ENCODE results near the gene MISP3. TPM values are rescaled to one million over a fixed set of nuclear protein-coding genes. Genes with fewer than 3 reads are reported as not detected.

MISP3 gene
- total RNA-seq, 1 experiment from 2014 or later: 0.81 TPM

Other genes starting within 250 kb of the MISP3 start
- 1.3 and 2.3 TPM in 2 replicates for gene NANOS3, start 195.7 kb upstream of the MISP3 start, total RNA-seq (2014; rRNA removed; shearing (Covaris generic))
- 10.0 and 11.7 TPM in 2 replicates for gene BRME1, start 166.7 kb upstream of the MISP3 start, total RNA-seq (2014; rRNA removed; shearing (Covaris generic))
- 10.8 and 15.3 TPM in 2 replicates for gene CC2D1A, start 166.6 kb upstream of the MISP3 start, total RNA-seq (2014; rRNA removed; shearing (Covaris generic))
- 0.08 TPM in 1 of 2 replicates, not detected in the other for gene PODNL1, start 134.4 kb upstream of the MISP3 start, total RNA-seq (2014; rRNA removed; shearing (Covaris generic))
- gene DCAF15, start 120.3 kb upstream of the MISP3 start, total RNA-seq (2014; rRNA removed; shearing (Covaris generic)): 37.4 and 39.1 TPM in 2 replicates
- 3.9 and 4.4 TPM in 2 replicates for gene RFX1, start 66.5 kb upstream of the MISP3 start, total RNA-seq (2014; rRNA removed; shearing (Covaris generic))
- gene RLN3, start 44.6 kb upstream of the MISP3 start, total RNA-seq (2014; rRNA removed; shearing (Covaris generic)): not detected in 2 replicates
- gene IL27RA, start 41.0 kb upstream of the MISP3 start, total RNA-seq (2014; rRNA removed; shearing (Covaris generic)): 1.5 TPM in 2 replicates
- gene PALM3, start 10.7 kb upstream of the MISP3 start, total RNA-seq (2014; rRNA removed; shearing (Covaris generic)): 0.99 and 1.4 TPM in 2 replicates
- not detected in 2 replicates for gene C19orf67, start 13.0 kb downstream of the MISP3 start, total RNA-seq (2014; rRNA removed; shearing (Covaris generic))
- 88.1 and 102 TPM in 2 replicates for gene SAMD1, start 18.0 kb downstream of the MISP3 start, total RNA-seq (2014; rRNA removed; shearing (Covaris generic))
- 77.5 and 93.2 TPM in 2 replicates for gene PRKACA, start 45.0 kb downstream of the MISP3 start, total RNA-seq (2014; rRNA removed; shearing (Covaris generic))
- 93.8 and 102 TPM in 2 replicates for gene ASF1B, start 63.8 kb downstream of the MISP3 start, total RNA-seq (2014; rRNA removed; shearing (Covaris generic))
- 9.3 and 9.4 TPM in 2 replicates for gene ADGRL1, start 133.4 kb downstream of the MISP3 start, total RNA-seq (2014; rRNA removed; shearing (Covaris generic))

All from SJCRH30 (cell line).